NCI-H187 (cell line): ENCODE data around the gene ABLIM3.
A peak's percentile ranks its signal among the peaks of the same experiment; 100 is the strongest.

Experiments used
- DNase-seq, 2 experiments: peaks; one replicate each; lab custom pipeline; 2025; lab: John Stamatoyannopoulos, UW

ABLIM3 gene

GRCh38 chr5:149282027-149282965 lies 141.0 kb downstream of the ABLIM3 start:
- DNase-seq = no peak

GRCh38 chr5:149282966-149283332 lies 141.7 kb downstream of the ABLIM3 start:
- no peak for DNase-seq

- peak; percentile 50 to 66 for DNase-seq
Measured at GRCh38 chr5:149283626-149284480, 142.6 kb downstream of the ABLIM3 start.

- peak in 1 of 2 experiments; percentile 71 for DNase-seq
Measured at GRCh38 chr5:149284501-149284900, 143.2 kb downstream of the ABLIM3 start.

GRCh38 chr5:149285153-149285552 lies 143.9 kb downstream of the ABLIM3 start:
- no peak for DNase-seq

- DNase-seq = no peak
Measured at GRCh38 chr5:149288436-149288835, 147.1 kb downstream of the ABLIM3 start.

GRCh38 chr5:149289301-149289700 lies 148.0 kb downstream of the ABLIM3 start:
- DNase-seq = no peak

GRCh38 chr5:149294872-149295829 lies 153.9 kb downstream of the ABLIM3 start:
- DNase-seq = no peak

GRCh38 chr5:149297340-149298025 lies 156.2 kb downstream of the ABLIM3 start:
- DNase-seq = no peak

GRCh38 chr5:149298163-149298562 lies 156.9 kb downstream of the ABLIM3 start:
- DNase-seq = no peak

- DNase-seq = no peak
Measured at GRCh38 chr5:149298842-149299404, 157.6 kb downstream of the ABLIM3 start.

- no peak for DNase-seq
Measured at GRCh38 chr5:149299451-149300054, 158.3 kb downstream of the ABLIM3 start.

GRCh38 chr5:149300441-149300840 lies 159.1 kb downstream of the ABLIM3 start:
- no peak for DNase-seq

GRCh38 chr5:149301049-149301743 lies 159.9 kb downstream of the ABLIM3 start:
- DNase-seq = no peak

GRCh38 chr5:149301744-149302380 lies 160.6 kb downstream of the ABLIM3 start:
- DNase-seq = no peak

- no peak for DNase-seq
Measured at GRCh38 chr5:149302641-149303040, 161.3 kb downstream of the ABLIM3 start.

- no peak for DNase-seq
Measured at GRCh38 chr5:149303210-149303609, 161.9 kb downstream of the ABLIM3 start.

- no peak for DNase-seq
Measured at GRCh38 chr5:149304195-149305078, 163.1 kb downstream of the ABLIM3 start.
